ENCODE measurements around the gene ZSWIM4. TPM values are rescaled to one million over a fixed set of nuclear protein-coding genes. Genes with fewer than 3 reads are reported as not detected.

The ZSWIM4 gene
- total RNA-seq, 1 donor from 2014 or later: 23.6 TPM

DNA sequence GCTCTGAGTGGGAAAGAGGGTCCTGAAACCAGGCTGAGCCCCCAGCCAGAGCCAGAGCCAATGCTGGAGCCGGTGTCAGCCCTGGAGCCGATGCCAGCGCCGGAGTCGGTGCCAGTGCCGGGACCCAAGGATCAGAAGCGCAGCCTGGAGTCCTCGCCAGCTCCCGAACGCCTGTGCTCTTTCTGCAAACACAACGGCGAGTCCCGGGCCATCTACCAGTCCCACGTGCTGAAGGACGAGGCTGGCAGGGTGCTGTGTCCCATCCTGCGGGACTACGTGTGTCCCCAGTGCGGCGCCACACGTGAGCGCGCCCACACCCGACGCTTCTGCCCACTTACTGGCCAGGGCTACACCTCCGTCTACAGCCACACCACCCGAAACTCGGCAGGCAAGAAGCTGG lies 82.1 kb downstream of the ZSWIM4 start:
- Mint-ChIP-seq H3K4me1 (peaks cover 31% of the 10 kb centered on the region), H3K9me3 (no peaks in the 10 kb centered on the region), H3K4me3 (no peak overlapping the region), H3K36me3 (peaks cover 3% of the 10 kb centered on the region), H3K27ac (no peak overlapping the region), H3K27me3 (ENCODE audit: low read depth) (no peaks in the 10 kb centered on the region)
- TF ChIP-seq, protein P1, sequence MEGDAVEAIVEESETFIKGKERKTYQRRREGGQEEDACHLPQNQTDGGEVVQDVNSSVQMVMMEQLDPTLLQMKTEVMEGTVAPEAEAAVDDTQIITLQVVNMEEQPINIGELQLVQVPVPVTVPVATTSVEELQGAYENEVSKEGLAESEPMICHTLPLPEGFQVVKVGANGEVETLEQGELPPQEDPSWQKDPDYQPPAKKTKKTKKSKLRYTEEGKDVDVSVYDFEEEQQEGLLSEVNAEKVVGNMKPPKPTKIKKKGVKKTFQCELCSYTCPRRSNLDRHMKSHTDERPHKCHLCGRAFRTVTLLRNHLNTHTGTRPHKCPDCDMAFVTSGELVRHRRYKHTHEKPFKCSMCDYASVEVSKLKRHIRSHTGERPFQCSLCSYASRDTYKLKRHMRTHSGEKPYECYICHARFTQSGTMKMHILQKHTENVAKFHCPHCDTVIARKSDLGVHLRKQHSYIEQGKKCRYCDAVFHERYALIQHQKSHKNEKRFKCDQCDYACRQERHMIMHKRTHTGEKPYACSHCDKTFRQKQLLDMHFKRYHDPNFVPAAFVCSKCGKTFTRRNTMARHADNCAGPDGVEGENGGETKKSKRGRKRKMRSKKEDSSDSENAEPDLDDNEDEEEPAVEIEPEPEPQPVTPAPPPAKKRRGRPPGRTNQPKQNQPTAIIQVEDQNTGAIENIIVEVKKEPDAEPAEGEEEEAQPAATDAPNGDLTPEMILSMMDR (IDR thresholded peaks at IDR 0.05; ENCODE audit: unreplicated experiment): no peak
- DNase-seq (ENCODE audit: low spot score in 2 of 2, unreplicated experiment in 2 of 2): no peak

GRCh38 chr19:13880059-13881043 lies 85.1 kb downstream of the ZSWIM4 start:
- H3K4me3 Mint-ChIP-seq: peak overlapping the region; percentile 28
- no peaks in the 10 kb centered on the region for H3K9me3 Mint-ChIP-seq
- DNase-seq (ENCODE audit: low spot score in 2 of 2, unreplicated experiment in 2 of 2): peak; percentile 85 to 97
- TF ChIP-seq, protein P1 (IDR thresholded peaks at IDR 0.05; ENCODE audit: unreplicated experiment): peak; percentile 91
- no peaks in the 10 kb centered on the region for H3K36me3 Mint-ChIP-seq
- peak overlapping the region; percentile 89 for H3K27ac Mint-ChIP-seq
- peaks cover 38% of the 10 kb centered on the region for H3K4me1 Mint-ChIP-seq
- no peaks in the 10 kb centered on the region for H3K27me3 Mint-ChIP-seq (ENCODE audit: low read depth)

GRCh38 chr19:13881251-13881691 lies 86.0 kb downstream of the ZSWIM4 start:
- Mint-ChIP-seq H3K4me3 (no peak overlapping the region), H3K27ac (peak overlapping the region; percentile 79), H3K27me3 (ENCODE audit: low read depth) (no peaks in the 10 kb centered on the region), H3K4me1 (peaks cover 38% of the 10 kb centered on the region), H3K9me3 (no peaks in the 10 kb centered on the region), H3K36me3 (no peaks in the 10 kb centered on the region)
- TF ChIP-seq, protein P1 (IDR thresholded peaks at IDR 0.05; ENCODE audit: unreplicated experiment): no peak
- no peak for DNase-seq (ENCODE audit: low spot score in 2 of 2, unreplicated experiment in 2 of 2)

Small RNA genes within 50 kb of the gene (microRNA-seq; reads per million reads assigned to microRNA genes)
- 3,539 reads per million, percentile 88 among the genes with 10 or more reads in this experiment for gene MIR181C
- gene MIR181D: 1,415 reads per million, percentile 83 among the genes with 10 or more reads in this experiment

Other genes starting within 250 kb of the ZSWIM4 start
- gene MRI1, start 30.9 kb upstream of the ZSWIM4 start, total RNA-seq: 27.6 to 29.0 TPM (median 28.7 TPM) in 3 replicates
- 68.9 to 79.1 TPM (median 74.9 TPM) in 3 replicates for gene C19orf53, start 21.0 kb upstream of the ZSWIM4 start, total RNA-seq
- gene NANOS3, start 81.7 kb downstream of the ZSWIM4 start, total RNA-seq: 4.9 to 8.6 TPM (median 8.2 TPM) in 3 replicates
- gene BRME1, start 110.7 kb downstream of the ZSWIM4 start, total RNA-seq: 6.3 to 7.2 TPM (median 7.0 TPM) in 3 replicates
- 59.2 to 66.0 TPM (median 62.8 TPM) in 3 replicates for gene CC2D1A, start 110.8 kb downstream of the ZSWIM4 start, total RNA-seq
- 0.20 to 1.0 TPM (median 0.75 TPM) in 3 replicates for gene PODNL1, start 143.0 kb downstream of the ZSWIM4 start, total RNA-seq
- 54.4 to 56.6 TPM (median 55.7 TPM) in 3 replicates for gene DCAF15, start 157.1 kb downstream of the ZSWIM4 start, total RNA-seq
- 20.6 to 21.6 TPM (median 21.2 TPM) in 3 replicates for gene RFX1, start 210.9 kb downstream of the ZSWIM4 start, total RNA-seq
- gene RLN3, start 232.7 kb downstream of the ZSWIM4 start, total RNA-seq: not detected in 3 replicates
- 6.2 to 6.6 TPM (median 6.5 TPM) in 3 replicates for gene IL27RA, start 236.3 kb downstream of the ZSWIM4 start, total RNA-seq

Data from mesothelial cell of epicardium (in vitro differentiated cells).